ENCODE results near the gene BRME1.

The BRME1 gene

DNA sequence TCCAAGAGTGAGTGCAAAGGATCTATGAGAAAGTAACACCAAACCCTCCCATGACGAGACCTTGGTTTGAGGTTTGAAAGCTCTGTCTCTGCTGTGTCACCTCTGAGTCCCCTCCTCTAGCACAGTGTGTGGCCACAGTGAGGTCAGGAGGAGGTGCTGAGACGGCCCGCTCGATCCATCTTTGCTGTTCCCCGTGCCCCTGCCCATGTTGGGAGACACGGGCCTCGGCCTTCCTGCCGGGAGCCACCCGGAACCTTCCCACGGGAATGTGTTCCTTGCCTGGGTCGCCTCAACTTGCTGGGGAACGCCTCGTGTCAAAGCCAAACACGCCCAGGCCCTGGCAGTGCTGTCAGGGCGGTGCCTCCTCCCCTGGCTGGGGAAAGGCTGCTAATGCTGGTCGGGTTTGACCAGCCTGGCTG lies 18.9 kb downstream of the BRME1 start:
- peak; percentile 68 for DNase-seq

DNA sequence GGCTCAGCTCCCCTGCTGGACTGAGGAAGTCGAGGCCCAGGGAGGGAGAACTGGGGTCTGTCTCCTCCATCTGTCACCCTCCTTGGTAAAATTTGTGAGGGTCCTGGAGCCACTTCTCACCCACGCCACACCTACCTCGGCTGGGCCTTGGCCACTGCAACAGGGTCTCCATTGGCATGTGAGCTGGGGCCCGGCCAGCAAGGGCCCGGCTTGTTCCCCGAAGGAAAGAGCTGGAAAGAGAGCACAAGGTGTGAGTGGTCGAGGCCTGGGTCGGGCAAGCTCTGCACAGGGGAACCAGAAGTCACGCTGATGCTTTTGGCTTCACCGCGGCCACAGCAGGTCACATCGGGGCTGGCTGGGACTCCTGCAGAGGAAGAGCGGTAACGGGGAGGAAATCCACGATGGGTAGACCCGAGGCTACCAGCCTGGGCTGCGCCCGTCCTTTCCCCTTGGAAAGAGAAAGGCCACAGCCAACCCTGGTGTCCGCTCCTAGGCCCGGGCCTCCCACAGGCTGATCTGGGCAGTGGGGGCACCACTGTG lies 20.0 kb downstream of the BRME1 start:
- DNase-seq = no peak

DNA sequence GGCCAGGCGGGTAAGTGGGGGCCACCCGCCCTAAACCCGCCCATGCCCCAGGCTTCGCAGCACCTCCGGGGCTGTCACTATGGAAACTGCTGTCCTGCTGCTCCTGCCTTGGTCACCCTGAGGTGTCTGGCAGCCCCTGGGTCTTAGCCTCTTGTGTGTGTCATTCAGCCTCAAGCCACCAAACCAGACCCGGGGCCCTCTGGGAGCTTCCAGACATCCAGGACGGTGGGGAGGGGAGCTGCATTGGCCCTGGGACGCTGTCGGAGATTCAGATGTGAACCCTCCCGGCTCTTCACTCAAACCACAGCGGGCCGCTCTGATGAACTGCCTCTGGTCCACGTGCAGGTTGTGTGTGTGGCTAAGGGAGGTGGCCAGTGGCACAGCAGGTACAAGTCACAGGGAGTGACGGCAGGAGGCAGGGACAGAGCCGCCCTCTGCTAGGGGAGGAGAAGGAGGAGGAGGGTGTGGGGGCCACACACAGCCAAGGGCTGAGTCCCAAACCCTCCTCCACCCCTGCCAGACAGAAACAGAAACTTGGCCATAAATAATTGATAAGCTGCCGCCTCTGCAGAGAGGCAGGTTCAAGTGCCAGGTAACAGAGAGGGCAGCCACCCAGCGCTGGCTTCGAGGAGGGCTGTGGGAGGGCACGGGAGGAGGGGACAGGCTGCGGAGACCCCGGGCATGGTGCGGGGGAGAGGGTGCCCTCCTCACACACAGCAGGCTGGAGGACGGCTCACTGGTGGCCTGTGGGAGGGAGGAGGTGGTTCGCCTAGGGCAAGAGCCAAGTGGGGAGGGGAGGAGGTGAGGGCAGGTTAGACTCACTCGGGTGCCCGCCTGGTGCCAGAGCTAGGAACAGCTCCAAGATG lies 21.0 kb downstream of the BRME1 start:
- DNase-seq = no peak

DNA sequence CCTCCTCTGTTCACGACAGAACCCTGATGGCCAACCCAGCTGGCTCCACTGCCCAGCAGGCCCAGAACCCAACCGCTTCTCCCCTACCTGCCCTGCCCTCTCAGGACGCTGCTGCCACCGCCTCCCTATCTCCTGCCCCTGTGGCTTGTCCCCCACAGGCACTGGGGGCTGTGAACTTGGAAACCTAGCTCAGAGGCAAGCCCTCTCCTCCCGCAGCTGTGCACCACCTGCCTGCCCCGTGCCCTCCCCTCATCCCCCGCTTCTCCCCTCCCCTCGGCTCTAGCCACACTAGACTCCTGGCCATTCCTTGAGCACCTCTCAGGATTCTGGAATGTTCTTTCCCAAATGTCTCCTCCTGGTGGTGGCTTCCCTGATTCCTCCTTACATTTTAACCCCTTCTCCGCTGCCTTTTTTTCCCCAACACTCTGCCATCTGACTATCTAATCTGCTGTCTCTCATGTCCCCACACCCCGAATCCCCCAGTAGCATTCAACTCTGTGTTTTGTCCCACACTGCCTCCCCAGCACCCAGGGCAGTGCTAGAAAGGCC lies 22.3 kb downstream of the BRME1 start:
- DNase-seq = no peak

DNA sequence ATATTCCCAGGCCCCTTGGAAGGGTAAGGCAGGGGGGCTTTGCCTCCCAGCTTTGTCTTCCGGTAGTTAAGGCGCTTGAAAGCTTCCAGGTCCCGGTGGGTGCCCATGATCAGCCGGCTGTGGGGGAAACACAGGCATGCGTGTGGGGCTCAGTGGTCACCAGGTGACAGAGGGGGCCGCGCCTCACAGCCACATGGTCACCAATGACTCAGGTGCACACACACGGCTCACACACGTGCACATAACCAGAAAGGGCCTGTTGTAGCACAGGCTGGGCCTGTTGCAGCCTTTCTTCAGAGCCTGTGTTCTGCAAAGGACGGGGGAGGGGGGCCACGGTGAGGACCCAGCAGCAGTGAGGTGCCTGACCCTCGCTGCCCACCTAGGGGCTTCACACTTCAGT lies 23.1 kb downstream of the BRME1 start:
- DNase-seq = no peak

DNA sequence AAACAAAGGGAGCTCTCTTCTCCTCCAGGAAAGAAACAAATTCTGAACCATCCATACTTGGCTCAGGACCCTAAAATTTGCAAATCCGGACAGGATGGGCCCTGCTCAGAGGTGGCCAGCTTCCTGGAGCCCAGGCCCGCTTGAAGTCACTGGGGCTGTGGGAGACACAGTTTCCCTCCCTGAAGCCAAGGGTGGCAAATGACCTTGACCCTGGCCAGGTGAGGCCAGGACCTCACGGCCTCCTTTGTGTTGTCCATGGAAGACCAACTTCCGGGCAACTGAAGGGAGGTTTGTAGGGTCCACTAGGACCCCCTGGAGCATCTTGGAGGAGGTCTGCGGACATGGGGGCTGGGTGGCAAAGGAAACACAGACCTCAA lies 23.5 kb downstream of the BRME1 start:
- DNase-seq = no peak

DNA sequence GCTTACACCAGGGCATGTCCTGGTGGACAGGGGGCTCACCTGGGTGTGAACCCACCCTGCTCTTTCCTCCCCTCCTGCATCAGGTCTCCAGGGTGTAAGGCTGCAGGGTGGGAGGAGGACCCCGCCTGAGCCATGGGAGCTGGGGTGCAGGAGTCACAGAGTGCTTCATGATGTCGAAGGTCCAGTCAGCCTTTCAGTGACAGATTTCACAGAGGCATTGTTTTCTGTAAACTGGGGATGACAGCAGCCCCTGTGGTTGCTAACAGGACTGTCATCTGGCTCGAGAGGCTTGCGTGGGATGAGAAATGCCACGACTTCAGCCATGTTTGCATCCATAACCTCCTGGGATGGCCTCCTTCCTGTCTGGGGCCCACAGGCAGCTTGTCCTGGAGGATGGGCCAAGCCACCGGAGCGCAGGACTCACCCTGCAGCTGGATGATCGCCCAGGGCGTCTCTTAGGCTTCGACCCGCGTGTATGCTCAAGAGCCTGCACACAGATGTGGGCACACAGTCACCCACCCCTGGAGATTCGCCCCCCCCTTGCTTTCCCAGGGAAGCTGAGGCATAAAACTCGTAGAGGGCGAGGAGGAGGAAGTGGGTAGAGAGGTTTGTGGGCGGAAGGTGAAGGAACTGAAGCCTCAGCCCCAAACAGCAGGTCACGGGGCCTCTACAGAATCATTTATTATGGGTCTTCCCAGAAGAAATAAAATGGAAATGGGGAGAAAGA lies 24.1 kb downstream of the BRME1 start:
- peak; percentile 62 for DNase-seq

DNA sequence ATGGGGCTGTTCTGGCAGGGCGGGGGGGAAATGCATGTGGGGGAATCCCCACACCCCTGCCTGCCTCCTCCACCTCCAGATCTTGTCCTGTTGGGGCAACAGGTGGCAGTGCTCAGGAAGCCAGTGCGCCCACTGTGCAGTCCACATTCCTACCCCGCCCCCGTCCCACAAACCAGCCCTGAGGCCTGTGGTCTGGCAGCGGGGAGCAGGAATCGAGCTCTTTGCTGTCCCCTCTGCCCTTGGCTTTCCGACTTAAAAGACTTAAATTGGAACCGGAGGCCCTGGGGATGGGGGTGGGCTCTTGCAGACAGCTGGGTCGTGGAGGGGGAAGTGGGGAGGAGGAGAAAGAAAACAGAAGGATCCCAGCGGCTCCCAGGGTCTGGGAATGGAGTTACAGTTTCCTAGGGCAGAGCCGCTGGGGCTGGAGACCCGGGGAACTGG lies 24.6 kb downstream of the BRME1 start:
- DNase-seq = no peak

DNA sequence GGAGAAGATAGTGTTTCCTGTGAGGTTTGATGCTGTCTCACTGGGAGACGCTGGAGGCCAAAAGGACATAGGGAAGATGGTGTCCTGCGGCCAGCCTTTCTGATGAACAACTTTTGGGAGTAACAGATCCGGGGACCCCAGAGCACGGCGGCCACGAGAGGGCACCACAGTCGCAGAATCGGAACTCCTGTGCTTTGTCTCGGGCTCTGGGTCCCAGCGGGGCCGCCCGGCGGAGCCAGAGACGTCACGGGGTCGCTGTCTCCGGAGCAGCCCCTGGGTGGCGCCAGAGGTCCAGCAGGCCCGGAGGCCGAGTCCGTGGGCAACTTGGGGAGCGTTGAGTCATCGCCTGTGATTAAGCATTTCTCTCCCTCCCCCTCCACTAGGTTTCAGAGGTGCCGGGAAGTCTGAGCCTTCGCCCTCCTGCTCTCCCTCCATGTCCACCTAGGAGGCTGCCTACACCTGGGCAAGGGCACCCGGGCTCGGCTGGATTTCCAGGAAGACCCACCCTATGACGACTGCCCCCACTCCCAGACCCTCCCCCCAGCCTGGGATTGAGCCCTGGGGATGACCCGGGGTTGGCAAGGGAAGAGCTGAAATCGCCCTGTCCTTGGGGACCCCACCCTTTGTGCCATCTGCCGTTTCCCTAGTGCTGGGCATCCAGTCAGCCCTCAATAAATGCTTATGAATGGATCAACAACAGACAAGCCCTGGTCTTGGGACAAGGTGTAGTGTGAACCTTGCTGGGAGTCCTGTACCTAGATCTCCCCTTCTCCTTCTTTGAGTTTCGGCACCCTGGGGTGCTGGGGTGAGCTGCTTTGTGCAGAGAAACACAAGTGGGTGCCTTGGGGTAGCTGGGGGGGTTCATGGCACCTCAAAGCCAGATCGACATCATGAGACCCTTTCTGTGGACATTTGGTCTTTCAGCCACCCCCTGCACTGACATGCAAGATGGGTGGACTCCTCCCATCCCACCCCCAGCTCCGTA lies 25.6 kb downstream of the BRME1 start:
- DNase-seq = peak; percentile 97

DNA sequence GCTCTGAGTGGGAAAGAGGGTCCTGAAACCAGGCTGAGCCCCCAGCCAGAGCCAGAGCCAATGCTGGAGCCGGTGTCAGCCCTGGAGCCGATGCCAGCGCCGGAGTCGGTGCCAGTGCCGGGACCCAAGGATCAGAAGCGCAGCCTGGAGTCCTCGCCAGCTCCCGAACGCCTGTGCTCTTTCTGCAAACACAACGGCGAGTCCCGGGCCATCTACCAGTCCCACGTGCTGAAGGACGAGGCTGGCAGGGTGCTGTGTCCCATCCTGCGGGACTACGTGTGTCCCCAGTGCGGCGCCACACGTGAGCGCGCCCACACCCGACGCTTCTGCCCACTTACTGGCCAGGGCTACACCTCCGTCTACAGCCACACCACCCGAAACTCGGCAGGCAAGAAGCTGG lies 28.6 kb downstream of the BRME1 start:
- DNase-seq = no peak

DNA sequence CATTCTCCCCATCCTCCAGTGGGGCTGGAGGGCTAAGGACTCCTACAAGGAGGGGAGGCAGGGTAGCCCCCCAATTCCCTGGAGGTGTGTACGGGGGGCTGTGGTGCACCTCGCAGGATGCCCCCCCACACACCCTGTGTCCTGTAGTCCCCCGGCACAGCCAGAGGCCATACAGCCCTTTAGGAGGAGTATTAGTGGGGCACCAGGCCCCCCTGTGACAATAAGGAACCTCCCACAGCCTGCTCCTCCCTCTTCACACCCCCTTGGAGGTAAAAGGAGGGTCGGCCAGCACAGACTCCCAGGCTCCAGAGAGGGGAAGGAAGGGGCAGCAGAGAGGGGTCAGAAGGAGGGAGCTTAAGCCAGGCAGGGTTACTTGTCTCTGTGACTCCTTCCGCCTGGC lies 29.1 kb downstream of the BRME1 start, which contains the start of gene NANOS3:
NANOS3 (plus strand) TSS at position 301 of the 400 bp plus-strand sequence. CDS start 115 bp downstream, outside the sequence.
- DNase-seq = no peak

DNA sequence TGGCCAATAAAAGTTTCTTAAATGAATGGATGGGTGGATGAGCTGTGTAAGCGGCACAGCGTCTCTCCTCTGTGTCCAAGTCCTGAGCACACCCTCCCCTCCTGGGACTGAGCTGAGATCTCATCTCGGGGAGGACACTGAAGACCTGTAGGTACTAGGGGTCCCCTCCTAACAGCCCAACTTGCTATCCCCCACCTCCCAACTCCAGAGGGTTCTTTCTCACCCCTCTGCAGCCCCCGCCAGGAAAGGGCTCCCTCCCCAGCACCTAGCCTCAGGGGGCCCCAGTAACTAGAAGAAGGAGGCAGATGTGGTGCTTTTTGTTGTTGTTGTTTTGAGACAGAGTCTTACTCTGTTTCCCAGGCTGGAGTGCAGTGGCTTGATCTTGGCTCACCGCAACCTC lies 30.1 kb downstream of the BRME1 start:
- DNase-seq = no peak

DNA sequence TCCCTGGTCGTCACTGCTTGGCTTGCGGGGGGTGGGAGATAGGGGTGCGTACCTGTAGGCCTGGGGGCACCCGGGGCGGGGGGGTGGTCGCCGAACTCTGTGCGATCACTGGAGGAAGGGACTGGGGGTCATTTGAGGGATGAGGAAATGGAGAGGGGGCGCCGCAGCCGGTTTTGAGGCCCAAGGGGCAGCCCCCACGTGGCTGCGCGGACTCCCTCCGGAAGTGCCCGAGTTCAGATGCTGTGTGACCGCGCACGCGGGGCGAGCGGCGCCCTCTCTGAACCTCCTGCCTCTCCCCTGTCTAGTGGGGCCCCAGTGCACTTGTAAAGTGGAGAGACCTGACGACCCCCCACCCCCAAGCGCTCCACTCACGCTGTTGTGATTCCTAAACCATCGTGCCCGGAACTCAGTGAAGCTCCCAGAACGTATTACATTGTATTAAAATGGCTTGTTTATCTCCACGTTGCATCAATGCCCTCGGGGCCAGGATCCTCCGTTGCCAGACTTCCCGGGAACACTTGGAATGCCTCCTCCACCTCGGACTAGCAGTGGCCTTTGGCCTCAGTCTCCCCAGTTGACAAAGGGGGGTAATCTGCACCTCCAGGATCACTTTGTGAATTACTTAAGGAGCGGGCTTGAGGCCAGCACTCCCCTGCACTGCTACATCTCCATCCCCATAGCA lies 31.9 kb downstream of the BRME1 start:
- DNase-seq = no peak

DNA sequence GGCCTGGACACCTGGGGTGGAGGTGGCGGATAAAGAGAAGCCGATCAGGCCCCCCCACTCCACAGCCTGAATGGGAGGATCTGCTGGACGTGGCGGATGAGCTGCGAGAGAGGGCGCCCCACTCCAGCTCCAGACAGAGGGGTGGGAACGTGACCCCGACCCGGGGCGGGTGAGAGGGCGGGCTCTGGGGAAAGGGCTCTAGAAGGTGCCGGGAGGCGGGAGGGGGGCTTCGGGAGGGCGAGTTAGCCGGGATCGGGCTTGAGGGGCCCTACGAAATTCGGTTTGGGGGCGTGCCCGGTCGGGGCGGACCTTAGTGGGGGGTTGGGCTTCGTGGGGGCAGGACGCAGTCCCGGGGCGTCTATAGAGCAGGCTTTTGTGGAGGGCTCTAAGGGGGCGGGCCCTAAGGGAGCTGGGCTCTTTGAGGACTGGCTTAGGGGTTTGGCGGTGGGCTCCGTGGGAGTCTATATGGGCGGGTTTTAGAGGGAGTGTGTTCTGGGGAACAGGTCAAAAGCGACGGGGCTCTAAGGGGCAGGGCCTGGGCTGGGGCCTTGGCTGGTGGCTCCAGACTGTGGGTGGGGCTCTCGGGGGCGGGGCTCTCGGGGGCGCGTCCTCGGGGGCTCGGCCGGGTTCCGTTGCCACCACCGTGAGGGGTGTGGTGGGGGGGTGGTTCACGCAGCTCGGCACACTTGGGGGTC lies 33.1 kb downstream of the BRME1 start:
- DNase-seq = no peak

DNA sequence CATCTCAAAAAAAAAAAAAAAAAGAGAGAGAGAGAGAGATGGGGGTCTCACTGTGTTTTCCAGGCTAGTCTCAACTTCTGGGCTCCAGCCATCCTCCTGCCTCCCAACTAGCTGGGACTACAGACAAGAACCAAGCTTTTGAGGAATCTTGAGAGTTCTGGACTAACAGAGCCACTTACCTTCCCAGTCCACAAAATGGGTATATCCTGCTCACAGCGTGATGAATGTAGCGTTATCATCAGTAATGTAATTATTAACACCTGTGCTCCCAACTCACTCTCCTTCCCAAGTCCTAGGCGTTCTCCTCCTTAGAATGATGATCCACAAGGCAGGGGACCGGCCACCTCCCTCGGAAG lies 33.6 kb downstream of the BRME1 start:
- DNase-seq = no peak

DNA sequence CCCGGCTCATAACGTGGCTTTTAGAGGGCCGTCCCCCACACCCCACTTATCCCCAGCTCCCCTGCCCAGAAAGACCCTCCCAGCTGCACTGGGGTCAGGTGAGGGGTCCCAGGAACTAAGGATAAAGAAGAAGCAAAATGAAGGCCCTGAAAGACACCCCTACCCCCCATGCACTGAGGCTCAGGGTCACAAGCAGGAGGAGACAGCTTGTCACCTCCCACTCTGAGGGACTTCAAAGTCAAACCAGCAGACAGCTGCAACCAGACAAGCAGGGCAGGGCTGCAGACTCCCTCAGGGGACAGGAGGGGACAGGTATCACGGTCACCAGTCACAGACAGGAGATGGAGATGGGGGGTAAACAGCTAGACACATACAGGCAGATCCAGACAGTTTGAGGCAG lies 35.0 kb downstream of the BRME1 start:
- DNase-seq = no peak

DNA sequence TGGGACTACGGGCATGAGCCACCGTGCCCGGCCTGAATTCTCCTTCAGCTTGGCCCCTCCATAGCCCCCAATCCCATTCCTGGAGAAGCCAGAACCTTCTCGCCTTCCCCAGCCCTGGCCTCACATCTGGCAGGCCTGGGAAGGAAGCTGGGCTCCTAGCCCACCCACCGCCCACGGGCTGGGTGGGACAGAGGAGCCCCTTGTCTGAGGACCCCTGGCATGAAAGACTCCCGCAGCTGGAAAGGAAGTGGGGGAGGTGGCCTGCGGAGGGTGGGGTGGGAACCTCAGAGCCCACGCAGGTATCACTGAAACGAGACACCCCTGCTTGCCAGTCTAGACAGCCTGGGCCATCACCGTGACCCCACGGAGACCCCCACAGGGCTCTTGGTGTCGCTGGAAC lies 36.6 kb downstream of the BRME1 start:
- no peak for DNase-seq

DNA sequence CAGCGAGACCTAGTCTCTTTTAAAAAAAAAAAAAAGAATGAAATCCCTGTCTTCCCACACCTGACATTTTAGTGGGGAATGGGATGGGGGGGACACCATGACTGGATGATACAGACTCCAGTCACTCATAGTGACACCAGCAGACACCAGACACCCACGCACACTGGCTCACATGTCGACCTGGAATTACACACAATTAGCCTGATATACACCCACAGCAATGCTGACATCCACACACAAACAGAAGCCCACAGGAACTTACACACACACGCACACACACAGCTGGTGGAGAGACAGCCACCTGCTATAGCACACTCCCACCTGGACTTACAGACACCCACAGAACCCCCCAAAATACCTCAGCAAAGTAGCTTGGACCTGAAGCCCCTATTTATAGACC lies 37.3 kb downstream of the BRME1 start:
- DNase-seq = no peak

DNA sequence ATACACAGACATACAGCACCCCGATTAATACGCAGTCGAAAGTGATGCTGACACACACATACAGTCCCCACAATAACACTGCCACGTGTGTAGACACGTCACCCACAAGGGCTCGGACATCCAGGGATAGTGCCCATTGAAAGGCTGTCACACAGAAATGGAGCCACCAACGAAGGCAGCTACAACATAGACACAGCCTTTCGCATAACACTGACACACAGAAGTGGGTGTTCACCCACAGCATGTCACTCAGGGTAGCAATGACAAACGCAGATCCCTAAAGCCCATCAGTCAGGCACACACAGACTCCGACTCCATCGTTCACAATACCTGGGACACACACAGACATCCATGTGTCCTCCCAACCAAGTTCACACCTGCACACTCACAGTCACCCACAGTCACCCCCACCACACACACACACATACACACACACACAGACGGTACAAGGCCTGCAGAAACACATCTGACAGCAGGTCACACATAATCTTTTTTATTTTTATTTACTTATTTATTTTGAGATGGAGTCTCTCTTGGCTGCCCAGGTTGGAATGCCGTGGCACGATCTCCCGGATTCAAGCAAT lies 39.4 kb downstream of the BRME1 start:
- no peak for DNase-seq

DNA sequence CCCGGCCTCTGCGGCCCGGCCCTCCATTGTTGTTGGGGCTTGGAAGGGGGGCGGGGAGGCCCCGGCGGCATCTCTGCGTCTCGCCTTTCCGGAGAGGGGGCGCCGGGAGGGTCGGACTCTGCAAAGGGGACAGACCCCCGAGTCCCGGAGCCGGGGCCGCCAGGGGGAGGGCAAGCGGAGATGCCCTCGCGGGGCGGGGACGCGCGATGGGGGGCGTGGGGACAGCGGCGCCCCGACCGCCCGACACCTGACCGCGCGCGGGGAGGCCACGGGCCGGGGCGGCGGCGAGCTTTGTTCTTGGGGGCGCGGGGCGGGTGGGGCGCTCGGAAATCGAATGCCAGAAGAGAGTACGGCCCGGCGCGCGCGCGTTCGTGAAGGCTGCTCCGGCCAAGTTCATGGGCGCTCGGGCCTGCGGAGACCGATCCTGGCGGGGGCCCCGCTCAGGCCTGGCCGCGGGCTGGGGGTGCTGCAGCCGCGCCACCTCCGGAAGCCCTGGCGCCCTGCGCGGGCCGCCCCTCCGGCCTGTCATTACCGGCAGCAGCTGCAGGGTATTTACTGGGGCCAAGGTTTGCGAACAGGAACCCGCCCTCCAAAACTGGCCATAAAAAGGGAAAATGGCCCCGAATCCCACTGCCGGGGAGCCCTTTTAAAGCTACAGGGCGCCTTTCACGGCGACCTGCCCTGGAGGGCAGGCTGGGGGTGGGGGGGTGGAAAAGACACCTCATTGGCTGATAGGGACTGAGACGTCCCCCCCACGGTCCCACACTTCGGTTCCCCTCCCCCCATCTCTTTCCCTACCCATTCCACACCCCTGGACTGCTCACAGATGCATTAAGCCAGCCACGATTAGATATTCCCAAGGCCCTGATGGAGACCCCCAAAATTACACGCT lies 40.1 kb downstream of the BRME1 start:
- no peak for DNase-seq
